ENCODE measurements around the gene ADD1.

The ADD1 gene

DNA sequence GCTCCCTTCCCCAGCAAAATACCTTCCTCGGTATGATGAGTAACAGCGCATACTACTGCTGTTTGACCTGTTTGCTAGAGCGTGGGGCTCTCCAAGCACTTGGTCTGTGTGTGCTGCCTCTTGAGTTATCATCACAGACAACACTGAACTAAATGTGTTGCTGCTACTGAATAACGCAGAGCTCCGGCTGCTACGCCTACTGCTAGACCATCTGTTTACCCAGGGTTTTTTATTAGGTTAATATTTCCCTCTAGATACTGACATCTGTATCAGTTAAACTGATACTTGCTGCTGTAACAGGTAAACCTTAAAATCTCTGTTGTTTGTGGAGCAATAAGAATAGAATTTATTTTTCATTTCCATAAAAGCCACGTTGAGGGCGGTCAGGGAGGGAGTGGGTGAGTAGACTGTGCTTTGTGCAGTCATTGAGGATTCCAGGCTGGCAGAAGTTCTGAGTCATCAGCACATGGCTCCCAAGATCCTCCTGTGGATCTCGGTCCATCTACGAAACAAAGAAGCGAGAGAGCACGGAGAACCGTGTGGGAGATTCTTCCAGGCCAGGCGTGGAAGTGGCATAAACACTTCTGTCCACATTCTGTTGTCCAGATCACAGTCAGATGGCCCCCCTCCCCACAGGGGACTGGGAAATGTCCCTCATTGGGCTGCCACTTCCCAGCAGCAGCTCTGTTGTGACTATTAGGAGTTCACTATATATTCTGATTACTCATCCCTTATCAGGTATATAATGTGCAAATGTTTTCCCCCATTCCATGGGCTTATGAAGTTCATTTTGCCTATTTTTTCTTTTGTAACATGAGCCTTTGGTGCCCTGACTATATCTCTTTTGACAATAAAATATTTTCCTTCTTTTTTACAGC, 133.8 kb downstream of the ADD1 start:
- no peak overlapping the region for H3K4me3 ChIP-seq (ENCODE audit: low read depth, low read length)
- in situ Hi-C loops (cut with HindIII; ENCODE audit: low sequenced_read_pairs): no loop called here
- DNase-seq (ENCODE audit: low read depth, low spot score): peak; percentile 42
- TF ChIP-seq, protein P1, sequence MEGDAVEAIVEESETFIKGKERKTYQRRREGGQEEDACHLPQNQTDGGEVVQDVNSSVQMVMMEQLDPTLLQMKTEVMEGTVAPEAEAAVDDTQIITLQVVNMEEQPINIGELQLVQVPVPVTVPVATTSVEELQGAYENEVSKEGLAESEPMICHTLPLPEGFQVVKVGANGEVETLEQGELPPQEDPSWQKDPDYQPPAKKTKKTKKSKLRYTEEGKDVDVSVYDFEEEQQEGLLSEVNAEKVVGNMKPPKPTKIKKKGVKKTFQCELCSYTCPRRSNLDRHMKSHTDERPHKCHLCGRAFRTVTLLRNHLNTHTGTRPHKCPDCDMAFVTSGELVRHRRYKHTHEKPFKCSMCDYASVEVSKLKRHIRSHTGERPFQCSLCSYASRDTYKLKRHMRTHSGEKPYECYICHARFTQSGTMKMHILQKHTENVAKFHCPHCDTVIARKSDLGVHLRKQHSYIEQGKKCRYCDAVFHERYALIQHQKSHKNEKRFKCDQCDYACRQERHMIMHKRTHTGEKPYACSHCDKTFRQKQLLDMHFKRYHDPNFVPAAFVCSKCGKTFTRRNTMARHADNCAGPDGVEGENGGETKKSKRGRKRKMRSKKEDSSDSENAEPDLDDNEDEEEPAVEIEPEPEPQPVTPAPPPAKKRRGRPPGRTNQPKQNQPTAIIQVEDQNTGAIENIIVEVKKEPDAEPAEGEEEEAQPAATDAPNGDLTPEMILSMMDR (IDR thresholded peaks at IDR 0.05; ENCODE audit: low read depth, low read length): no peak

Data from astrocyte of the spinal cord (primary cell).